IgD-negative memory B cell (primary cell): ENCODE measurements around the gene ARSA. TPM values are rescaled to one million over a fixed set of nuclear protein-coding genes. Genes with fewer than 3 reads are reported as not detected.

Experiments used
- H3K27ac Mint-ChIP-seq, 3 donors: one replicate each; pipeline ENCODE4 v1.8.0; 2020 to 2022; ENCODE audit warnings: mild to moderate bottlenecking in 3 of 3, mixed read lengths in 3 of 3, moderate library complexity in 1 of 3
- H3K27me3 Mint-ChIP-seq: one replicate; pipeline ENCODE4 v1.8.0; 2021; ENCODE audit warnings: mixed read lengths
- H3K36me3 Mint-ChIP-seq: one replicate; pipeline ENCODE4 v1.8.0; 2020; ENCODE audit warnings: mild to moderate bottlenecking, mixed read lengths
- H3K4me1 Mint-ChIP-seq, 3 donors: one replicate each; pipeline ENCODE4 v1.8.0; 2020 to 2022; ENCODE audit warnings: mixed read lengths in 3 of 3, mild to moderate bottlenecking in 1 of 3
- H3K4me3 Mint-ChIP-seq, 4 donors: one replicate each; pipeline ENCODE4 v1.8.0; 2020 to 2022; ENCODE audit warnings: mild to moderate bottlenecking in 4 of 4, mixed read lengths in 4 of 4, moderate library complexity in 3 of 4
- H3K9me3 Mint-ChIP-seq, 3 donors: one replicate each; pipeline ENCODE4 v1.8.0; 2020 to 2021; ENCODE audit warnings: mixed read lengths in 3 of 3, mild to moderate bottlenecking in 1 of 3
- polyA plus RNA-seq: library from polyadenylated mRNA; unstranded; fragments of 300-500 nt; fragmentation: Illumina TruSeq; gene quantifications from one replicate; pipeline ENCODE4 v1.2.3, GENCODE V29; 2021

The ARSA gene
- polyA plus RNA-seq, 1 donor from 2014 or later: 11.5 TPM

DNA sequence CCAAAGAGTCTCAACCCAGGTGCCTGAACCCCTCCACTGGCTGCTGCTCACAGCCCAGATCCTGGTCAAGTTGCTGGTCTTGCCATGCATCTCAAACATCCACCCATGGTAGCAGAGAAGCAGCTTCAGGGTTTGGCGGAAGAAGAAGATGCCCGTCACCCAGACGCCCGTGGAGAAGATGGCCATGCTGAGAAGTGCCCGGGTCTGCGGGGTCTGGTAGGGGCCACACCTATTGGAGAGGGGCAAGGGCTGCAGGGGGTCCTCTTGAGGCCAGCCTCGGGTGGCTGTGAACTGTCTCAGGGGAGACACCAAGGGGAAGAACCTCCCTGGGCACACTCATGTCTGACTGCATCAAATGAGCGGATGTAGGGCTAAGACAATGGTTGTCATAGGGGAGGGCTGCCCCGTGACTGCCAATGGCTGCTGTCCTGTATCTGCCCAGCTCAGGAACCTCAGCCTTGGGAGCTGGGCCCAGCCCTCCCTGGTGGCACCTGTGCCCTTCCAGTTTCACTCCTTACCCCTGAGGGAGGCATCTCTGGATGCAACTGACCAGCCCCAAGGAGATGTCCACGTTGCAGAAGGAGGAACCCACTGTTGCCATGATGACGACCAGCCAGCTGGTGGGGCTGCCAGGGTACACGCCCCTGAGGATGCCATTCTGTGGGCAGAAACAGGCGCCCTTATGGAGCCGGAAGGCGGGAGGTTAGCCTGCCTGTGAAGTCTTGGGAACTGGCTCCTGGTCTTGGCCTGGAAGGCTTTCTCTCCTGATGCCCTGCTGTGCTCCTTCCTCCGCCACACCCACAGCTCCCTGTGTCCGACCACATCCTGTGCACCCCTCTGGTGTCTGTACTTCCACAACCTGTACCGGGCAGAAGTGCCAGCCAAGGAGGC, 50.9 kb downstream of the ARSA start:
- Mint-ChIP-seq H3K4me1 (peaks cover 0 to 5% (median 3%) of the 10 kb centered on the region in 3 donors), H3K9me3 (no peaks in the 10 kb centered on the region), H3K27ac (peak overlapping the region in 1 of 3 donors; percentile 39), H3K4me3 (no peak overlapping the region), H3K36me3 (peaks cover 1% of the 10 kb centered on the region), H3K27me3 (no peaks in the 10 kb centered on the region)

DNA sequence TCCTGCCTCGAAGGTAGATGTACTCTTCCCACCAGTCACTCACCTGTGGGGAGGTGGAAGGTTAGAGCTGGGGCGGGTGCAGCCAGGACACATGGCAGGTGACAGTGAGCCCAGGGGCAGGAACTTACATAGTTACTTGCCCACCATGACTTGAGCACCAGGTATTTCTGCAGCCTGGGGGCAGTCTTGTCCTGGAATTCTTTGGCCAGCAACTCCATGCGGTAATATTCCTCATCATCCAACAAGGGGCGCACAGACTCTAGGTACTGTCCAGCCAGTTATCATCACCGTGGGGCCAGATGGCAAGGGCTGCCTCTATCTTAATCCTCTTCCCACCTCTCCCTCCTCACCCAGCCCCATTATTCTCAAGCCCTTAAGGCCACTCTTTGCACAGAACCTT, 51.9 kb downstream of the ARSA start:
- peak overlapping the region in 1 of 3 donors; percentile 39 for H3K27ac Mint-ChIP-seq
- H3K36me3 Mint-ChIP-seq: peaks cover 4% of the 10 kb centered on the region
- H3K27me3 Mint-ChIP-seq: no peaks in the 10 kb centered on the region
- no peaks in the 10 kb centered on the region for H3K9me3 Mint-ChIP-seq
- H3K4me1 Mint-ChIP-seq: peaks cover 0 to 4% (median 3%) of the 10 kb centered on the region in 3 donors
- no peak overlapping the region for H3K4me3 Mint-ChIP-seq

DNA sequence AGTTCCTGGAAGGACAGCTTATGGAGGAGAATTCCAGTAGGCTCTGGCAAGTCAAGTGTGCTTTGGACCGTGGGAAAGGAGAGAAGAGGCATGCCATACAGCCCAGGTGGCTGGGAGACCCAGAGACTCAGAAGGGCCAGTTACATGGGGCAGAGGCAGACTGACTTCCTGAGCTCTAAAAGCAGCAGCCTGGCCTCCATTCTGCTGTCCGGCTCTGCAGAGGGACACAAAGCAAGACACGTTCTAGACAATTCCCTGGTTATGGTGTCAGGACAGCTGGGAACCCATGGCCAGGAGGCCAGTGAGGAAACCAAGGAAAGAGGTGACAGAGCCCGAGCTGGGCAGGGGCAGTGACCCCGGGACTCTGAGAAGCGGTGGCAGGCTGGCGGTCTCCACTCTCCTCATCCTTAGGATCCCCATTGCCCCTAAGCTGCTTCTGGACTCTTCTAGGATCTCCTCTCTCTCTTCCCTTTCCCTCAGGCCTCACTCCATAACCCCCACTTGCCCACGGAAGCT, 52.5 kb downstream of the ARSA start:
- H3K4me3 Mint-ChIP-seq: no peak overlapping the region
- peaks cover under 1% of the 10 kb centered on the region for H3K27me3 Mint-ChIP-seq
- H3K36me3 Mint-ChIP-seq: peaks cover 4% of the 10 kb centered on the region
- H3K4me1 Mint-ChIP-seq: peaks cover 0 to 3% (median 2%) of the 10 kb centered on the region in 3 donors
- H3K9me3 Mint-ChIP-seq: no peaks in the 10 kb centered on the region
- no peak overlapping the region for H3K27ac Mint-ChIP-seq

Other genes with a start within 250 kb of the ARSA start
- 17.5 TPM for gene SBF1, start 153.1 kb downstream of the ARSA start, polyA plus RNA-seq
- 1.5 TPM for gene ADM2, start 146.6 kb downstream of the ARSA start, polyA plus RNA-seq
- not detected for gene MIOX, start 141.3 kb downstream of the ARSA start, polyA plus RNA-seq
- 26.4 TPM for gene LMF2, start 120.5 kb downstream of the ARSA start, polyA plus RNA-seq
- 39.4 TPM for gene NCAPH2, start 119.9 kb downstream of the ARSA start, polyA plus RNA-seq
- 11.8 TPM for gene SCO2, start 102.6 kb downstream of the ARSA start, polyA plus RNA-seq
- gene TYMP, start 98.1 kb downstream of the ARSA start, polyA plus RNA-seq: 56.8 TPM
- gene KLHDC7B, start 82.3 kb downstream of the ARSA start, polyA plus RNA-seq: 4.7 TPM
- not detected for gene SYCE3, start 65.2 kb downstream of the ARSA start, polyA plus RNA-seq
- 1.6 TPM for gene CPT1B, start 49.7 kb downstream of the ARSA start, polyA plus RNA-seq
- gene CHKB, start 45.3 kb downstream of the ARSA start, polyA plus RNA-seq: 38.6 TPM
- not detected for gene MAPK8IP2, start 27.4 kb downstream of the ARSA start, polyA plus RNA-seq
- gene SHANK3, start 44.7 kb upstream of the ARSA start, polyA plus RNA-seq: not detected
- not detected for gene ACR, start 110.1 kb upstream of the ARSA start, polyA plus RNA-seq
- gene RABL2B, start 155.5 kb upstream of the ARSA start, polyA plus RNA-seq: 25.0 TPM